GM12891 (cell line): Measurements from ENCODE around the gene DBH.

ENCODE experiments used
- DNase-seq: peaks from one replicate; pipeline ENCODE4 v3.0.0; 2011; ENCODE audit warnings: low spot score; ENCODE audit not compliant: insufficient read length
- FAIRE-seq: peaks from 2 replicates; lab custom pipeline; 2011; peaks lifted over from hg19 to GRCh38; lab: Jason Lieb, UNC
- PAX5 ChIP-seq: IDR thresholded peaks from 2 replicates; pipeline ENCODE4 v1.6.1; 2011; ENCODE audit warnings: low read length, moderate library complexity, mild to moderate bottlenecking; ENCODE audit not compliant: insufficient read depth, severe bottlenecking
- POLR2A ChIP-seq: IDR thresholded peaks from 2 replicates; pipeline ENCODE4 v1.6.1; 2011; ENCODE audit warnings: low read depth, low read length, control low read depth
- POLR2AphosphoS5 ChIP-seq: IDR thresholded peaks from 2 replicates; pipeline ENCODE4 v1.6.1; 2011; ENCODE audit warnings: low read depth, low read length, control low read depth
- POU2F2 ChIP-seq: IDR thresholded peaks from 2 replicates; pipeline ENCODE4 v1.6.1; 2011; ENCODE audit warnings: low read depth, mild to moderate bottlenecking, control low read depth, low read length, moderate library complexity
- SPI1 ChIP-seq: IDR thresholded peaks from 2 replicates; pipeline ENCODE4 v1.6.1; 2011; ENCODE audit warnings: low read depth, low read length, control low read depth
- TAF1 ChIP-seq: IDR thresholded peaks from 2 replicates; pipeline ENCODE4 v1.6.1; 2011; ENCODE audit warnings: low read depth, low read length, control low read depth

DBH gene

DNA sequence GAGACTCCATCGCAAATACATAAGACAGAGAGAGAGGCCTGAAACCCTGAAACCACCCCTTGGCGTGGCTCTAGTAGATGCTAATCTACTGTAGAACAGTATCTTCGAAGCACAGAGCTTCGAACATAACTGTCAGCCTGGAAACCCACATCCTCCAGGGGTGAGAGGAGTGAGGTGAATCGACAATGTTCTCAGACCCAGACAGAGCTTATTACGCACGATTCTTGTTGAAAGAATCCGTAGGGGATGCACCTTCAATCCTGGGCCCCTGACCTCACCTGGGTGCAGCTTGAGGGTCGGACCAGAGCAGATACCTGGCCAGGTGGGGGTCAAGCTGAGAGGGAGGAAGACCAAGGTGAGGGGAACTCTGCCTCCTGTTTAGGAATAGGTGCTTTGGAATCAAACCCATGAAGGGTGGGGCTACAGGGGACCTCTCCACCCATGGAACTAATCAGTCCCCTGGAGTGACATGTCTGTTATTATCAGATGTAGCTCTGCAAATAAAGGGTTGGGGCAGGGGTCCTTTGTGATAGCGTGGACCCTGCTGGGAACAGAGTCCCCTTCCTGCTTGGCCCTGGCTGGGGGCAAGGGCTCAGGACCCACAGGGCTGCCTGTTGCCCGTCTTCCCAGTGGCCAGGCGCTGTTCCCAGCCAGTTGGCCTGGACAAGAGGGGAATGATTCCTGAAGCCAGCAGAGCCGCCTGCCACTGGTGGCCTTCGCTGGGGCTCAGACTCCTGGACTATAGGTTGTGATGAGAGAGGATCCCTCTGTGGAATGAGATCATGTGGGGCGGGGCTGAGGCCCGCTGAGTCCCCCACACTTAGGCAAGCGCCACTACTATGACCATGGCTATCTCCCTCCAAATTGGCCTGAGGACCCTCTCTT, 41.2 kb downstream of the DBH start:
- no peak for TF ChIP-seq POLR2A
- TF ChIP-seq SPI1, result no peak
- no peak for TF ChIP-seq PAX5
- TF ChIP-seq TAF1, result no peak
- TF ChIP-seq POLR2AphosphoS5, result no peak
- TF ChIP-seq POU2F2, result no peak
- FAIRE-seq (no peak), DNase-seq (no peak)

DNA sequence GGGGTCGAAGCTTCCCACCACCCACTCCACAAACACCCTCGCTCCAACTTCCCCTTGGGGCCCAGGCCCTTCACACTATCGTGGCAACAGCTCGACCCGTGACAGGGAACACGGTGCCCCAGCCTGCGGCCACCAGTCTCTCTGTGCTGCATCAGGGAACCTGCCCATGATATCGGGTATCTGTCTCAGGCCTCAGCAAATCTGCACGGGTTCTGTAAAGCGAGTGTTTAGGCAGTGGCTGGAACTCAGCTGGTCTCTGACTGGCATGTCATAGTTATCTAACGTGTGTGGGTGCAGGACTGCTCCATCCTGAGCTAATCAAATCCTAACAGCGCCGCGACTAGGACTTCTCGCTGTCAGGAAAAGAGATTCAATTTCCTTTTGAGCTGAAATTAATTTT, 42.9 kb downstream of the DBH start:
- TF ChIP-seq TAF1, result no peak
- TF ChIP-seq PAX5, result no peak
- no peak for TF ChIP-seq POU2F2
- TF ChIP-seq POLR2A, result no peak
- no peak for TF ChIP-seq POLR2AphosphoS5
- TF ChIP-seq SPI1, result no peak
- FAIRE-seq (no peak), DNase-seq (no peak)

- TF ChIP-seq POLR2A, result no peak
- TF ChIP-seq SPI1, result no peak
- TF ChIP-seq POU2F2, result no peak
- no peak for TF ChIP-seq TAF1
- no peak for TF ChIP-seq POLR2AphosphoS5
- no peak for TF ChIP-seq PAX5
- DNase-seq, result no peak
- FAIRE-seq, result no peak
Measured at GRCh38 chr9:133679466-133680061, 43.4 kb downstream of the DBH start.

DNA sequence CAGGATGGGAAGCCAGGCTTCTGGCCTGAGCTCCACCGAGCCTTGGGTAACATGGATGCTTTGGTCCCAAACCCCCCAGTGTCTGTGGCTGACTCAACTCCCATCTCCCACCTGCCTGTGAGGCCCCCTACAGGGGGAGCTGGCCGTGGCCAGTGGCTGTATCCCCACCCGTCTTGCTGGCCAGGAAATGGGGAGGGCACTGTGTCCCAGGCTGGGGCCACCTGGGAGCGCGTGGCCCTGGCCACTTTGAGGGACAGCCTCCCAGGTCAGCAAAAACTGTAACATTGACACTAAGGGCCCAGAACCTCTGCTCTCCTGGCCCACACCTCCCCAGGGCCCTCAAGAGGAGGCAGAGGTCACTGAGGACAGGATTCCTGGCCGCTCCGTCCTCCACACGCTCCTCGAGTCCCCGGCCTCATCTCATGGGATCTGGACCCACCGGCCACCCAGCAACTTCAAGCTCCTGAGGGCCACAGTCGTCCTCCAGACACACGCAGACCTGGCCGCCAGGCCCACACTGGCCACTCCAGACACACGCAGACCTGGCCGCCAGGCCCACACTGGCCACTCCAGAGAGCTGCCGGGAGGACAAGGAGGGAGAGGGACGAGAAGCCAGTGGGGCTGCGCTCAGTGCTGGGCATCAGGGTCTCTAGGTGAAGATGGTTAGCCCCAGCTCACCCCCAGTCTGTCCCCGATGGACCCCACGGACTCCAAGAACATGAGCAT, 44.2 kb downstream of the DBH start:
- no peak for TF ChIP-seq POLR2A
- no peak for TF ChIP-seq TAF1
- TF ChIP-seq POLR2AphosphoS5, result no peak
- no peak for TF ChIP-seq PAX5
- no peak for TF ChIP-seq SPI1
- TF ChIP-seq POU2F2, result no peak
- DNase-seq (no peak), FAIRE-seq (no peak)

- TF ChIP-seq PAX5 (no peak), TAF1 (no peak), POLR2A (no peak), SPI1 (no peak), POLR2AphosphoS5 (no peak), POU2F2 (no peak)
- no peak for DNase-seq
- FAIRE-seq, result no peak
Measured at GRCh38 chr9:133680976-133681657, 45.0 kb downstream of the DBH start.

DNA sequence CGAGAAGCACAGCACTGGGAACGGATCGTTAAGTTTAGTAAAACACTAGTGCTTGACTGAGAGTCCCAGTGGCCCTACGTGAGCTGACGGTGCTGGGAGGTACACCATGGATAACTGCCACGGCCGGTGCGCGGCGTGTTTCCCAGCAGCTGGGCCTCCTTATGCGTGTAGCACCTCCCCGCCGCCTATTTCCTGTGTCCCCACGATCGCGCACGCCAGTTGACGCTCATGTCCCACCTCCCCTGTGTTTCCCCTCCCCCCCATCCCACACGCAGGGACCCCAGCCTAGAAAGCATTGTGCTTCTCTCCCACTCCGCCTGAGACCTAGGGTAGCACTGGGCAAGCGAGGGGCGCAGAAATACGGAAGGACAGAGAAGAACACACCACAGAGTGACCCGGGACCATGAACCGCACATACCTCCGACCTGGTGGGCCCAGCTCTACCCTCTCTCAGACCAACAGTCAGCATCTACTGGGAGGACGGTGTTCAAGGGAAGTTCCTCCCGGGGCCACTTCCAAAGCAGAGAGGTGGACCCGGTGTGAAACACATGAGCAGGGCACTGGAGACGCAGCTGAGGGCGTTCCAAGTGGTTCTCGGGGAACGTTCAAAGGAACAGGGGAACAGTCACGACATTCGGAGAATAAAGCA, 45.6 kb downstream of the DBH start:
- no peak for DNase-seq
- TF ChIP-seq POLR2AphosphoS5, result no peak
- TF ChIP-seq SPI1, result no peak
- TF ChIP-seq POLR2A, result no peak
- TF ChIP-seq PAX5, result no peak
- no peak for TF ChIP-seq POU2F2
- no peak for FAIRE-seq

DNA sequence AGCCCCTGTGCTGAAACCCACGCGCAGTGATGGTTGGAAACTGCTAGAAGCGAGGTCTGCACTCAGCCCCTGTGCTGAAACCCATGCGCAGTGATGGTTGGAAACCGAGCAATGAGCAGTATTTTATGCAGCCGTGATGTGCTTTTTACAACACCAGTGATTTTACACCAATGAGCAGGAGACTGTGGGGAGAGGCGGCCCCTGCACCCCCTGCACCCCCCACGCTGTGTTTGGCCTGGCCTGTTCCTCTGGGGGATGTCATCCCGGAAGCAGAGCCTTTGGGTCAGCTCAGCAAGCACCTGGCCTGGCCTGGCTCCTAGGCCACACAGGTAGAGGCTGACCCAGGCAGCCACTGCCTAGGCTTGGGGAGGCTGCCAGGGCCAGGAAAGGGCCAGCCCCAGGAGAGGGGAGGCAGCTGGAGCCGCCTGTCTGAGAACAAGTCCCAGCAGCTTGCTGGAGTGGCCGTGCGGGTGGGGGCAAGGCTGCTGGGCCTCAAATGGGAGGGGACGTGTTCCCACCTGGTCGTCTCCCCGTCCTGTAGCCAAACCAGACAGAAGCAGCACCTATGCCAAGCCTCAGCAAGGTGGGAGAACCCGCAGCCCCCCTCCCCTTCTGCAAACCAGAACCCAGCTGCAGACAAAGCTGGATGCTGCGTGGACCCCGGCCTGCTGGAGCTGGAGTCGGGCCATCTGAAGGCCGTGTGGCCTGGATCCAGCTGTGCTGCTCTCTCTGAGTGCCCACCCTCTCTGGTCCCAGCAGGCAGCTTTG, 46.8 kb downstream of the DBH start:
- TF ChIP-seq PAX5, result no peak
- no peak for TF ChIP-seq TAF1
- TF ChIP-seq POLR2AphosphoS5, result no peak
- no peak for TF ChIP-seq POLR2A
- no peak for TF ChIP-seq POU2F2
- no peak for TF ChIP-seq SPI1
- FAIRE-seq, result no peak
- no peak for DNase-seq

GRCh38 chr9:133683586-133684120, 47.5 kb downstream of the DBH start:
- DNase-seq, result no peak
- no peak for FAIRE-seq
- TF ChIP-seq SPI1, result no peak
- no peak for TF ChIP-seq POU2F2
- TF ChIP-seq TAF1, result no peak
- TF ChIP-seq PAX5, result no peak
- no peak for TF ChIP-seq POLR2A
- no peak for TF ChIP-seq POLR2AphosphoS5
